Keratinocyte (primary cell): ENCODE data around the gene SKIC8. TPM values are rescaled to one million over a fixed set of nuclear protein-coding genes. Genes with fewer than 3 reads are reported as not detected.

Experiments used
- DNase-seq: peaks from one replicate; pipeline ENCODE4 v3.0.0-alpha.2; 2011; ENCODE audit warnings: low read depth, missing footprints, low spot score
- FAIRE-seq: peaks from 2 replicates; lab custom pipeline; 2011; peaks lifted over from hg19 to GRCh38; lab: Jason Lieb, UNC
- H2AFZ ChIP-seq: 2 replicates; pipeline ENCODE4 v1.6.0; 2012; ENCODE audit warnings: low read length, control low read depth, inconsistent platforms; ENCODE audit not compliant: control insufficient read depth
- H3K27ac ChIP-seq: 2 replicates; pipeline ENCODE4 v1.5.1; 2011; ENCODE audit warnings: low read length; ENCODE audit not compliant: control insufficient read depth, insufficient read depth
- H3K27me3 ChIP-seq: 3 replicates; pipeline ENCODE4 v1.6.0; 2011; ENCODE audit warnings: low read length; ENCODE audit not compliant: control insufficient read depth, insufficient read depth; ENCODE audit errors: extremely low read depth
- H3K36me3 ChIP-seq, 2 experiments: 2 replicates in 1 of 2; 3 replicates in 1 of 2; pipeline ENCODE4 v1.5.1; 2011; ENCODE audit warnings: low read length in 2 of 2, mild to moderate bottlenecking in 1 of 2; ENCODE audit not compliant: control insufficient read depth in 2 of 2, insufficient read depth in 2 of 2; ENCODE audit errors: extremely low read depth in 1 of 2
- H3K4me1 ChIP-seq: 3 replicates; pipeline ENCODE4 v1.5.1; 2011; ENCODE audit warnings: low read length; ENCODE audit not compliant: control insufficient read depth, insufficient read depth; ENCODE audit errors: extremely low read depth
- H3K4me2 ChIP-seq: 3 replicates; pipeline ENCODE4 v1.6.0; 2011; ENCODE audit warnings: low read depth, low read length; ENCODE audit not compliant: control insufficient read depth, insufficient read depth; ENCODE audit errors: extremely low read depth
- H3K4me3 ChIP-seq, 3 experiments: fragments of 200-600 bp in 1 of 3; sonication (generic) in 1 of 3; 2 replicates in 2 of 3; 3 replicates in 1 of 3; pipeline ENCODE4 v1.5.1; 2011 to 2016; ENCODE audit warnings: low read length in 3 of 3, mild to moderate bottlenecking in 3 of 3, control low read depth in 2 of 3, inconsistent platforms in 1 of 3, low read depth in 1 of 3, mixed read lengths in 1 of 3, mixed run types in 1 of 3, moderate library complexity in 1 of 3; ENCODE audit not compliant: control insufficient read depth in 2 of 3, insufficient read depth in 2 of 3; ENCODE audit errors: extremely low read depth in 1 of 3
- H3K79me2 ChIP-seq: 2 replicates; pipeline ENCODE4 v1.6.0; 2012; ENCODE audit warnings: low read length; ENCODE audit not compliant: control insufficient read depth, insufficient read depth
- H3K9ac ChIP-seq: 3 replicates; pipeline ENCODE4 v1.6.0; 2011; ENCODE audit warnings: low read length; ENCODE audit not compliant: control insufficient read depth, insufficient read depth; ENCODE audit errors: extremely low read depth
- H3K9me1 ChIP-seq: 3 replicates; pipeline ENCODE4 v1.6.0; 2011; ENCODE audit warnings: low read length; ENCODE audit not compliant: control insufficient read depth, insufficient read depth; ENCODE audit errors: extremely low read depth
- H3K9me3 ChIP-seq: 2 replicates; pipeline ENCODE4 v1.5.1; 2012; ENCODE audit warnings: low read depth, low read length; ENCODE audit not compliant: control insufficient read depth
- H4K20me1 ChIP-seq: 3 replicates; pipeline ENCODE4 v1.6.0; 2011; ENCODE audit warnings: low read length; ENCODE audit not compliant: control insufficient read depth, insufficient read depth; ENCODE audit errors: extremely low read depth
- CTCF ChIP-seq, 3 experiments: IDR thresholded peaks in 1 of 3; conservative IDR thresholded peaks in 1 of 3; optimal IDR thresholded peaks in 1 of 3; 2 replicates in 2 of 3; 3 replicates in 1 of 3; pipeline versions ENCODE3 to v1.5.1; 2011; ENCODE audit warnings: low read length in 3 of 3, mild to moderate bottlenecking in 3 of 3, moderate library complexity in 2 of 3, control low read depth in 1 of 3, inconsistent platforms in 1 of 3; ENCODE audit not compliant: insufficient read depth in 2 of 3; ENCODE audit errors: extremely low read depth in 1 of 3
- EZH2 ChIP-seq: IDR thresholded peaks from one replicate; pipeline ENCODE4 v1.6.1; 2012; ENCODE audit warnings: inconsistent platforms, mild to moderate bottlenecking, low read length, moderate library complexity
- dilution Hi-C: fragments of 300-500 bp; cut with MboI; formaldehyde crosslinking; loops from one replicate; pipeline ENCODE4 v1.7.0; 2020; ENCODE audit warnings: low sequenced_read_pairs; ENCODE audit not compliant: extremely low pct_ligation_motif_present
- polyA plus RNA-seq, 5 experiments: library from polyadenylated mRNA; depleted of rRNA in 3 of 5; stranded (reverse) in 3 of 5; stranded (forward) in 1 of 5; unstranded in 1 of 5; fragments of >200 nt; gene quantifications; 1 replicate in 1 of 5; 2 replicates in 3 of 5; 3 replicates in 1 of 5; pipeline versions ENCODE4 v1.2.1 to v1.2.3, GENCODE V29; 2011 to 2012; ENCODE audit warnings: missing spikeins in 2 of 5, low read depth in 1 of 5, low replicate concordance in 1 of 5

Gene SKIC8
- polyA plus RNA-seq, 1 donor (not counting 4 experiments of a cell fraction or from before 2014, with no cell fraction given), result 101 TPM

- Histone ChIP-seq H3K36me3 (no peaks in the 10 kb centered on the region), H3K9me3 (no peaks in the 10 kb centered on the region), H3K9ac (no peak overlapping the region), H4K20me1 (no peaks in the 10 kb centered on the region), H3K79me2 (no peaks in the 10 kb centered on the region), H3K4me3 (no peak overlapping the region), H3K9me1 (no peaks in the 10 kb centered on the region), H3K4me2 (no peak overlapping the region), H2AFZ (no peak overlapping the region), H3K27me3 (no peaks in the 10 kb centered on the region), H3K27ac (no peak overlapping the region), H3K4me1 (peaks cover 12% of the 10 kb centered on the region)
- no peak for DNase-seq
- FAIRE-seq, result no peak
- TF ChIP-seq CTCF (optimal IDR thresholded peaks at IDR 0.05 in 1 of 3, IDR thresholded peaks at IDR 0.05 in 1 of 3, conservative IDR thresholded peaks at IDR 0.05 in 1 of 3; ENCODE audit: extremely low read depth in 1 of 3, insufficient read depth in 2 of 3, low read length in 3 of 3) (no peak), EZH2 (no peak)
- dilution Hi-C loops, result no loop called here
Measured at GRCh38 chr15:78312957-78313356, 13.5 kb upstream of the SKIC8 start.

GRCh38 chr15:78312536-78312935 is 13.1 kb upstream of the SKIC8 start:
- Histone ChIP-seq H3K4me2 (no peak overlapping the region), H2AFZ (no peak overlapping the region), H4K20me1 (no peaks in the 10 kb centered on the region), H3K27me3 (no peaks in the 10 kb centered on the region), H3K9me3 (no peaks in the 10 kb centered on the region), H3K4me1 (peaks cover 12% of the 10 kb centered on the region), H3K9me1 (no peaks in the 10 kb centered on the region), H3K36me3 (no peaks in the 10 kb centered on the region), H3K9ac (no peak overlapping the region), H3K4me3 (no peak overlapping the region), H3K79me2 (no peaks in the 10 kb centered on the region), H3K27ac (no peak overlapping the region)
- DNase-seq (no peak), FAIRE-seq (no peak)
- dilution Hi-C loops, result no loop called here
- no peak for TF ChIP-seq CTCF (optimal IDR thresholded peaks at IDR 0.05 in 1 of 3, IDR thresholded peaks at IDR 0.05 in 1 of 3, conservative IDR thresholded peaks at IDR 0.05 in 1 of 3; ENCODE audit: extremely low read depth in 1 of 3, insufficient read depth in 2 of 3, low read length in 3 of 3)
- TF ChIP-seq EZH2, result no peak
